Parathyroid adenoma (tissue), 2 donors: ENCODE results near the gene CHI3L2.

Source experiments
- H2AFZ ChIP-seq: fragments of 300-600 bp; sonication (generic); one replicate; pipeline ENCODE4 v1.7.0; 2017; ENCODE audit warnings: antibody characterized with exemption, mild to moderate bottlenecking
- H3K27ac ChIP-seq: fragments of 300-600 bp; sonication (generic); one replicate; pipeline ENCODE4 v1.7.0; 2017
- H3K27me3 ChIP-seq: fragments of 300-600 bp; sonication (generic); one replicate; pipeline ENCODE4 v1.7.0; 2017; ENCODE audit warnings: low read length; ENCODE audit not compliant: control insufficient read depth, insufficient read depth
- H3K36me3 ChIP-seq: fragments of 300-600 bp; sonication (generic); one replicate; pipeline ENCODE4 v1.7.0; 2017; ENCODE audit warnings: low read length; ENCODE audit not compliant: control insufficient read depth, insufficient read depth
- H3K4me1 ChIP-seq: fragments of 300-600 bp; sonication (generic); one replicate; pipeline ENCODE4 v1.7.0; 2017; ENCODE audit warnings: control low read depth
- H3K4me2 ChIP-seq: fragments of 300-600 bp; sonication (generic); one replicate; pipeline ENCODE4 v1.7.0; 2017; ENCODE audit warnings: low read length
- H3K4me3 ChIP-seq: fragments of 300-600 bp; sonication (generic); one replicate; pipeline ENCODE4 v1.7.0; 2017; ENCODE audit warnings: low read depth, low read length
- H3K79me2 ChIP-seq: fragments of 300-600 bp; sonication (generic); one replicate; pipeline ENCODE4 v1.7.0; 2017; ENCODE audit warnings: control low read depth
- H3K9ac ChIP-seq: fragments of 300-600 bp; sonication (generic); one replicate; pipeline ENCODE4 v1.7.0; 2017; ENCODE audit warnings: mild to moderate bottlenecking
- H3K9me3 ChIP-seq: fragments of 300-600 bp; sonication (generic); one replicate; pipeline ENCODE4 v1.7.0; 2017; ENCODE audit warnings: low read length; ENCODE audit not compliant: control insufficient read depth
- CTCF ChIP-seq: fragments of 300-600 bp; sonication (generic); IDR thresholded peaks from one replicate; pipeline ENCODE4 v1.7.0; 2017; ENCODE audit warnings: antibody characterized with exemption, mild to moderate bottlenecking
- donor health status: primary hyperparathyroidism.

CHI3L2 gene

DNA sequence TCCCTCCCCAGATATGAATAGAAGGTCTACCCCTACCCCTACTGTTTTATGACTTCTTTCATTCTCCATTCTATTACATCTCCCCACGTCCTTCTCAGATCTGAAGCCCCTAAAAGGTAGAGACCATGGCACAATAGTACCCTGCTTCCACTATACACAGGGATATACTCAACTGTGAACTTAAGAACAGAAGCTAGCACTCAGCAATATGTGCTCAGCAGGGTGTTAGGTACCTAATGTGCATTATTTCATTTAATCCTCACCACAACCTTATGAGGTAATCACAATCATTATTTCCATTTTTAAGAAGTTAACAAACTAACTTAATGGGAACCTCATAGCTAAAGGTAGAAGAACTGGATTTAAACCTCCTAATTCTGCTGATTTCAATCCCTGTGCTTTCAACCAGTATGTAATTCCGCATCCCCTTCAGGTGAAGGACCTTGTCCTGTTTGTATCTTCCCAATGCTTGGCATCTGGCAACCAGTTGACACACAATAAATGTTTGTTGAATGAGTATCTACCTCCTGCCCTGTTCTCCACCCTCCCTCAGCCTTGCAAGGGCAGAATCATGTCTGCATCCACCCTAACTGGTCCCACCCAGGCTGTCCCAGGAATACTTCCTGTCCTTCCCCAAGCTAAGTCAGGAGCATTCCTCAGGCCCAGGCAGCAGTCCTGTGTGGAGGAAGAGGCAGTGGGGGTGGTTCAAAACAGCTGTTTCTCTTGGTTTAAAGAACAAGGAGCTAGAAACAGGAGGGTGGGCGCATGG is 33.6 kb upstream of the CHI3L2 start:
- TF ChIP-seq CTCF: no peak
- Histone ChIP-seq H3K27ac (no peak overlapping the region), H3K36me3 (no peaks in the 10 kb centered on the region), H3K4me1 (no peaks in the 10 kb centered on the region), H3K4me2 (no peak overlapping the region), H2AFZ (no peak overlapping the region), H3K79me2 (no peaks in the 10 kb centered on the region), H3K9ac (no peak overlapping the region), H3K4me3 (no peak overlapping the region), H3K27me3 (no peaks in the 10 kb centered on the region), H3K9me3 (no peaks in the 10 kb centered on the region)

GRCh38 chr1:111195002-111195684 is 32.4 kb upstream of the CHI3L2 start:
- Histone ChIP-seq H3K4me3 (no peak overlapping the region), H3K27ac (no peak overlapping the region), H3K36me3 (no peaks in the 10 kb centered on the region), H3K27me3 (no peaks in the 10 kb centered on the region), H2AFZ (no peak overlapping the region), H3K4me1 (peaks cover 5% of the 10 kb centered on the region), H3K4me2 (no peak overlapping the region), H3K9me3 (no peaks in the 10 kb centered on the region), H3K79me2 (no peaks in the 10 kb centered on the region), H3K9ac (no peak overlapping the region)
- TF ChIP-seq CTCF: no peak

DNA sequence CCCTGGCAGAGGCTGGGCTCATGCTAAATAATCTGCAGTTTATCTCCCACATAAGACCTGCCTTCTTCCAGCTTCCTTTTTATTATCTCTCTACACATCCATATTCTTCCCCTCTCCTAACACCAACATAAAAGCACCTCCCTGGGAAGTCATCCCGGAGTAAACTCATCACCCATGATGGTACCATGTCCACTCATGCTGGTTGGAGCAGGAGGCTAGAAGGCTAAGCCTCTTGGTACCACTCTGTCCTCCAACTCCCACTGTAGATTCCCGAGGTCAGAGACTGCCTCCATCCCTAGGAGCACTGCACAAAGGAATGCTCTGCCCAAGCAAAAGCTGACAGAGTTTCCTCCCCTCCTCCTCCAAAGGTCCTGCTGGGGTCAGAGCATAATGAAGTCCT is 31.3 kb upstream of the CHI3L2 start:
- peaks cover 12% of the 10 kb centered on the region for H3K4me1 ChIP-seq
- H3K27me3 ChIP-seq: no peaks in the 10 kb centered on the region
- H2AFZ ChIP-seq: no peak overlapping the region
- TF ChIP-seq CTCF: no peak
- H3K79me2 ChIP-seq: no peaks in the 10 kb centered on the region
- H3K4me3 ChIP-seq: no peak overlapping the region
- no peak overlapping the region for H3K27ac ChIP-seq
- no peak overlapping the region for H3K4me2 ChIP-seq
- no peaks in the 10 kb centered on the region for H3K9me3 ChIP-seq
- no peak overlapping the region for H3K9ac ChIP-seq
- H3K36me3 ChIP-seq: no peaks in the 10 kb centered on the region

- Histone ChIP-seq H3K9me3 (no peaks in the 10 kb centered on the region), H3K79me2 (no peaks in the 10 kb centered on the region), H3K27ac (no peak overlapping the region), H2AFZ (no peak overlapping the region), H3K4me1 (peaks cover 16% of the 10 kb centered on the region), H3K9ac (no peak overlapping the region), H3K36me3 (no peaks in the 10 kb centered on the region), H3K4me3 (no peak overlapping the region), H3K27me3 (no peaks in the 10 kb centered on the region), H3K4me2 (no peak overlapping the region)
- peak; percentile 18 for TF ChIP-seq CTCF
Measured at GRCh38 chr1:111197598-111198284, 29.8 kb upstream of the CHI3L2 start.
